ENCODE data around the gene POP4. TPM values are rescaled to one million over a fixed set of nuclear protein-coding genes. Genes with fewer than 3 reads are reported as not detected.

The POP4 gene
- total and polyA plus RNA-seq, 2 of the 8 experiments (the other 6 are each of a cell fraction or from before 2014, with no cell fraction given), result 29.1 to 41.5 TPM

GRCh38 chr19:29603308-29603707 is 2.8 kb upstream of the POP4 start:
- no peak overlapping the region for H2BK5ac ChIP-seq (ENCODE audit: low read depth, low read length)
- no peak overlapping the region for H2BK20ac ChIP-seq (ENCODE audit: low read length)
- ChIA-PET POLR2A (ENCODE audit: partially characterized antibody) (no interaction called here), CTCF (ENCODE audit: partially characterized antibody) (interaction anchor here (0.6 kb wide), 1 partner anchor 1296 kb away, joined by 3 read pairs; no protein-coding TSS in a partner anchor)
- no peak overlapping the region for H4K5ac ChIP-seq (ENCODE audit: insufficient read length, low read depth, low read length)
- H3K4me2 ChIP-seq (ENCODE audit: insufficient read depth in 1 of 2, low read depth in 2 of 2, low read length in 2 of 2), result no peak overlapping the region
- H3K56ac ChIP-seq (replicated peaks; ENCODE audit: insufficient read length, low read depth, low read length), result no peak overlapping the region
- DNase-seq (ENCODE audit: low read depth in 1 of 2, low spot score in 2 of 2) (no peak), FAIRE-seq (no peak)
- H3K4me3 ChIP-seq (ENCODE audit: extremely low read depth in 1 of 4, insufficient read depth in 2 of 4, low read depth in 3 of 4, low read length in 4 of 4), result no peak overlapping the region
- H2BK12ac ChIP-seq (ENCODE audit: low read depth, low read length), result no peak overlapping the region
- H3K9me3 ChIP-seq (ENCODE audit: insufficient read depth in 2 of 2, low read depth in 1 of 2, low read length in 1 of 2), result no peaks in the 10 kb centered on the region
- WGBS, 2 experiments (ENCODE audit: extremely low coverage in 1 of 2, insufficient coverage in 1 of 2, insufficient read length in 1 of 2, insufficient replicate concordance in 2 of 2, low coverage in 1 of 2, low lambda C conversion rate in 2 of 2, missing lambda C conversion rate in 1 of 2), result 49% methylated on average over 5 of the region's 5 CpGs; no CpG with 5 or more reads in 1 of the 2 experiments
- no peak overlapping the region for H3K9ac ChIP-seq (replicated peaks in 1 of 4; ENCODE audit: extremely low read depth in 1 of 4, low read depth in 3 of 4, low read length in 3 of 4)
- H2AFZ ChIP-seq (ENCODE audit: low read length), result no peak overlapping the region
- H3K27me3 ChIP-seq (replicated peaks in 1 of 4; ENCODE audit: control insufficient read depth in 3 of 4, extremely low read depth in 1 of 4, insufficient read depth in 3 of 4, low read length in 3 of 4), result no peaks in the 10 kb centered on the region
- H3K36me3 ChIP-seq (ENCODE audit: control insufficient read depth in 2 of 4, insufficient read depth in 4 of 4, low read length in 3 of 4), result no peaks in the 10 kb centered on the region
- peaks cover 0 to 3% (median 0%) of the 10 kb centered on the region in 4 experiments; a peak in 3 of 7 replicates for H3K4me1 ChIP-seq (replicated peaks in 1 of 4; ENCODE audit: control insufficient read depth in 3 of 4, insufficient read depth in 4 of 4, low read length in 3 of 4)
- H4K8ac ChIP-seq (ENCODE audit: extremely low read depth, insufficient read depth, low read length), result no peak overlapping the region
- H3K79me1 ChIP-seq (ENCODE audit: low read depth, low read length), result no peaks in the 10 kb centered on the region; the same call in 1 of the 2 replicates
- H3K18ac ChIP-seq (ENCODE audit: extremely low read depth, low read length), result no peak overlapping the region
- H2BK120ac ChIP-seq (replicated peaks; ENCODE audit: low read depth, low read length), result no peak overlapping the region
- no peak overlapping the region for H3K23ac ChIP-seq (ENCODE audit: insufficient read length)
- H3K23me2 ChIP-seq (ENCODE audit: low read depth, low read length), result peaks cover 8% of the 10 kb centered on the region; the same call in 1 of the 2 replicates
- H2AK5ac ChIP-seq (ENCODE audit: low read depth, low read length), result no peak overlapping the region
- no peaks in the 10 kb centered on the region for H4K20me1 ChIP-seq (replicated peaks in 1 of 2; ENCODE audit: control insufficient read depth in 1 of 2, insufficient read depth in 2 of 2, low read length in 2 of 2)
- H3K27ac ChIP-seq (ENCODE audit: low read depth, low read length), result no peak overlapping the region
- H3K4ac ChIP-seq (replicated peaks; ENCODE audit: insufficient read length, low read depth, low read length), result no peak overlapping the region
- H3K14ac ChIP-seq (ENCODE audit: insufficient read length), result no peak overlapping the region
- no peak overlapping the region for H4K91ac ChIP-seq (replicated peaks; ENCODE audit: insufficient read length, low read length)
- no peak overlapping the region for H2BK15ac ChIP-seq (ENCODE audit: low read length)
- peaks cover 0 to 13% of the 10 kb centered on the region in 2 experiments; a peak in 2 of 4 replicates for H3K79me2 ChIP-seq (ENCODE audit: control insufficient read depth in 1 of 2, insufficient read depth in 2 of 2, low read length in 2 of 2)
